ENCODE measurements around the gene TPM4.
A peak's percentile ranks its signal among the peaks of the same experiment; 100 is the strongest.

The TPM4 gene

GRCh38 chr19:16042533-16043085 is 33.7 kb upstream of the TPM4 start:
- no peak for DNase-seq

GRCh38 chr19:16043156-16043757 is 33.0 kb upstream of the TPM4 start:
- DNase-seq = no peak

- no peak for DNase-seq
These were observed 31.5 kb upstream of the TPM4 start for GRCh38 chr19:16044746-16045145.

GRCh38 chr19:16045171-16045570 is 31.1 kb upstream of the TPM4 start:
- no peak for DNase-seq

GRCh38 chr19:16045893-16046292 is 30.4 kb upstream of the TPM4 start:
- DNase-seq = no peak

GRCh38 chr19:16048583-16048982 is 27.7 kb upstream of the TPM4 start:
- no peak for DNase-seq

- DNase-seq = peak in 4 of 6 experiments; percentile 35 to 57 (median 47)
These were observed 24.9 kb upstream of the TPM4 start for GRCh38 chr19:16051254-16052025.

GRCh38 chr19:16052353-16052752 is 23.9 kb upstream of the TPM4 start:
- no peak for DNase-seq

- DNase-seq = no peak
These were observed 19.2 kb upstream of the TPM4 start for GRCh38 chr19:16057062-16057461.

- DNase-seq = no peak
These were observed 16.0 kb upstream of the TPM4 start for GRCh38 chr19:16060294-16060693.

GRCh38 chr19:16061943-16062342 is 14.4 kb upstream of the TPM4 start:
- DNase-seq = no peak

GRCh38 chr19:16062789-16063188 is 13.5 kb upstream of the TPM4 start:
- DNase-seq = peak; percentile 32 to 67 (median 52)

- no peak for DNase-seq
These were observed 11.9 kb upstream of the TPM4 start for GRCh38 chr19:16064209-16064889.

- DNase-seq = peak; percentile 22 to 57 (median 38)
These were observed 9.6 kb upstream of the TPM4 start for GRCh38 chr19:16066611-16067104.

GRCh38 chr19:16067205-16067938 is 8.9 kb upstream of the TPM4 start:
- DNase-seq = no peak

- no peak for DNase-seq
These were observed 7.5 kb upstream of the TPM4 start for GRCh38 chr19:16068696-16069259.

- DNase-seq = no peak
These were observed 6.4 kb upstream of the TPM4 start for GRCh38 chr19:16069813-16070365.

GRCh38 chr19:16070366-16070990 is 5.8 kb upstream of the TPM4 start:
- peak; percentile 69 to 93 (median 86) for DNase-seq

GRCh38 chr19:16071072-16071691 is 5.1 kb upstream of the TPM4 start:
- DNase-seq = no peak

GRCh38 chr19:16073481-16073880 is 2.8 kb upstream of the TPM4 start:
- DNase-seq = no peak

GRCh38 chr19:16073988-16074387 is 2.3 kb upstream of the TPM4 start:
- DNase-seq = peak in 5 of 6 experiments; percentile 31 to 59 (median 56)

Data from stimulated activated naive CD4-positive, alpha-beta T cell (primary cell).